IPS-18c (cell line): ENCODE data around the gene CLEC9A.

Experiments
- H3K4me3 ChIP-seq: 2 replicates; pipeline ENCODE4 v1.7.0; 2013; ENCODE audit warnings: low read depth, mild to moderate bottlenecking, low read length, moderate library complexity; ENCODE audit not compliant: insufficient read depth
- H3K9me3 ChIP-seq: one replicate; pipeline ENCODE4 v1.6.1; 2013; ENCODE audit warnings: mild to moderate bottlenecking, low read length, moderate library complexity; ENCODE audit not compliant: control insufficient read depth, insufficient read depth

CLEC9A gene

DNA sequence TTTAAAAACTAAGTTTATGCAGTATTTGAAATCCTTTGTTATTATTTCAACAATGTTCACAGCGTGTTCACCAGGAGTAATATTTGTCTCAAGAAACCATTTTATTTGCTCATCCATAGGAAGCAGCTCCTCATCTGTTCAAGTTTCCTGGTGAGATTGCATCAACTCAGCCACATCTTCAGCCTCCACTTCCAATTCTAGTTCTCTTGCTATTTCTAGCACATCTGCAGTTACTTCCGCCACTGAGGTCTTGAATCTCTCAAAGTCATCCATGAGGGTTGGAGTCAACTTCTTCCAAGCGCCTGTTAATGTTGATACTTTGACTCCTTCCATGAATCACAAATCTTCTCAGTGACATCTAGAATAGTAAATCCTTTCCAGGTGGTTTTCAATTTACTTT is 18.0 kb downstream of the CLEC9A start:
- Histone ChIP-seq H3K9me3 (peaks cover 3% of the 10 kb centered on the region), H3K4me3 (no peak overlapping the region)

DNA sequence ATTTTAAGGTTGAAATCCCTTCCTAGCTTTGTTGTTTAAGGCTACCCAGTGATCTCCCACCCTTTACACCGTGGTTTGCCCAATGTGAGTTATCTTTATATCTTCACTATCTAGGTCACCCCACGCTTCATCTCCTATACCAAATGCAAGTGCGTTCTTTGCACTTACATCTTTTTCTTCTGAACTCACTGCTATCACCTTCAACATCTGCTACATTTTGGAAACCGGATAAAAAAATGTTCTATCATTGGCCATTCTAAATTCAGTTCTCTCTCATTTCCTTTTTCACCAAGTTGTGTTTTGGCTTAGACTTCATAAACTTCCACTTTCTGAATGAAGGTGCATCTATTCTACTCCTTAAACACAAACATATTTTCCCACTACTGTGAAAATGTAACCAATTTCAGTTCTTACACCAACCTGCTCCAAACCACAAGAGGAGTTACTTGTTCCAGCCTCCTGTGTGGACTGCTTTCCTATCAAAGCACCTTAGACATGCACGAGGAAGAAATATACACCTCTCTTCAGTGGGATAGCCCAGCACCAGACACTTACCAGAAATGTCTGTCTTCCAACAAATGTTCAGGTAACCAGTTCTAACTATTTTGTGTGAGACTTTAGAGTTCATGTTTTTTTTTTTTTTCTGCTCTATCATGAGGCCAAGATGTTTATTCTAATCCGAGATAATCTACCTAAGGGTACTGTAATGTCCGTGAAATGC is 21.9 kb downstream of the CLEC9A start:
- Histone ChIP-seq H3K4me3 (no peak overlapping the region), H3K9me3 (peaks cover 3% of the 10 kb centered on the region)

DNA sequence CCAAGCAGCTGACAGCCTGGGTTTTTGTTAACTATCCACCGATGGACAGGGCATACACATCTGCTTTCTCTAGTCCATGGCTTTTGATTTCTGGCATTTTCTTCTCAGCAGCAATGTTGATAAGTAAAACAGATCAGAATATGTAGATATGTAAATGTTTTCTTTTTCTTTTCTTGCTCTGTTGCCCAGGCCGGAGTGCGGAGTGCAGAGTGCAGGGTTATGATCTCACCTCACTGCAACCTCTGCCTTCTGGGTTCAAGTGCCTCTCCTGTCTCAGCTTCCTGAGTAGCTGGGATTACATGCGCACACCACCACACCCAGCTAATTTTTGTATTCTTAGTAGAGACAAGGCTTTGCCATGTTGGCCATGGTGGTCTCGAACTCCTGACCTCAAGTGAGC is 27.9 kb downstream of the CLEC9A start:
- no peak overlapping the region for H3K4me3 ChIP-seq
- H3K9me3 ChIP-seq: no peaks in the 10 kb centered on the region

DNA sequence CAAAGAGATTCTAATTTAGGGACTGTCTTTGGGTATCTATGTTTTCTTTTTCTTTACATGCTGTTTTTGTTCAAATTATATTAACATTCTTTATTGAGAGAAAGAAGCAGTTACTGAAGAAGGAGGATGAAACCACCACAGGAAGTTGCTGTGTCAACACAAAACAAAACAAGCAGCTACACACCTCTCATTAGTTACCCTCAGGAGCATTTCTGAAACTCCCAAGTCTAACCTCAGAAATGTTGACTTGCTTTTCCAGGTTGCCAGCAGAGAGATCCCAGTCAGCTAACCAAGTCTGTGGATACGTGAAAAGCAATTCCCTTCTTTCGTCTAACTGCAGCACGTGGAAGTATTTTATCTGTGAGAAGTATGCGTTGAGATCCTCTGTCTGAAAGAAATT is 34.8 kb downstream of the CLEC9A start:
- Histone ChIP-seq H3K9me3 (no peaks in the 10 kb centered on the region), H3K4me3 (no peak overlapping the region)

DNA sequence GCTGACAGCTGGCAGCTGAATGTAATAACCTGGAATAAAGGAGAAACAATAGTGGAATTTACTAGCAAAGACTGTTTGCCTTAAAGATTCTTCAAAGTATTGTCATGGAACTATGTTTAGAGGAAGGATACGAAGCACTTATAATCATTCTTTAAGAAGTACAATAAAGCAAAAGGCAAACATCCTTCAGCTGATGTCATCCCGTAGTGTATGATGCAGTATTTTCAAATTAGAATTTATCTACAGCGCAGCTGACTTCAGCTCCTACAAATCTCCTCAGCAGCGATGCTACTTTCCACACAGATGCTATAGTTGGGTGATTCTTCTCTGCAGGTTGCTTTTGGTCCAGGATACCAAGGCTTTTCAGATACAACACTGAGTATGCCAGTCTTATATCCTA is 36.8 kb downstream of the CLEC9A start:
- H3K9me3 ChIP-seq: no peaks in the 10 kb centered on the region
- no peak overlapping the region for H3K4me3 ChIP-seq

DNA sequence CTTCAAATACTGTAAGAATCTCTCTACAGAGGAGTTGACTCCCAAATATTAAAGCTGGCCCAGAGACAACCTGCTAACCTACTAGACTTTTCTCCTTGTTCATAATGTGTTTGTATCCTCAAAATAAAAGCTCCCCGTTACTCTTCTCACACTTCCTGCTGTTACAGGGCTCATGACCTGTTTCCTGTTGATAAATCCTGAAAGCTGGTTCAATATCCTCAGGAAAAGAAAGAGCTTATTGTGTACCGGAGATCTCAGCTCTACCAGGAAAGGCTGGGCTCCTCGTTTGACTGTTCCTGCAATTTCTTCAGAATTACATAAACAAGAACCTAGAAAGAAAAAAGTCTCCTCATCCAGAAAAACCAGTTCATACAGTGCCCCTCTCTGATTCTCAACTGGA is 37.5 kb downstream of the CLEC9A start:
- H3K4me3 ChIP-seq: no peak overlapping the region

DNA sequence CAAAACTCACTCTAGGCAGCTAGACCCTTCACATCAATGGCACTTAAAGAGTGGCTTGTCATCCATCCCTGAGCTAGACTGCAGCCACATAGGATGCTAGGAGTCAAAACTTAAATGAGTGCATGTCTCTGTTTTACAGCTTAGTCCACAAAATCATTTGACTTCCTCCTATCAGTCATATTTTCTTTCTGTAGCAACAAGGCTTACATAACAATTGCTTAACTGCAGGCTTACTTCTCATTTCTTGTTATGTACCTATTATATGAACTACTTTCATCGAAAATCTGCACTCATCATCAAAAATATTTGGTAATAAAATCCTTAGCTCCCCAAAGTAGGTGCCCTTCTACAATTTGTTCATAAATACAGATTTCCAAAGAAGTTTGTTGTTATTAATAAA is 38.2 kb downstream of the CLEC9A start:
- no peak overlapping the region for H3K4me3 ChIP-seq

More for the DNA sequence above, 37.5 kb downstream of the CLEC9A start:
- H3K9me3 ChIP-seq: no peaks in the 10 kb centered on the region

DNA sequence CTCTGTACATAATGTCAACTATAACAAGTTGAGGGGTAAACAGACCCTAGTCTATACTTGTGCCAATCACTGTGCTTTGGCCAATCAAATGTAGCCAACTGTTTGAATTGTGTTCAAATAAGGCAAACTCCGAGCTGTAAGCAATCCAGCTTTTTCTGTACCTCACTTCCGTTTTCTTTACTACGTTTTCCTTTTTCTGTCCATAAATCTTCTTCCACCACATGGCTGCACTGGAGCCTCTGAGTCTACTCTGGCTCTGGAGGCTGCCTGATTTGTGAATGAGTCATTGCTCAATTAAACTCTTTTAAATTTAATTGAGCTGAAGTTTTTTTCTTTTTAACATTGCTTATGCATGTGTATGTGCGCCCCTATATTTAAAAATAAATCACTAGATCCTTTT is 38.6 kb downstream of the CLEC9A start:
- Histone ChIP-seq H3K9me3 (no peaks in the 10 kb centered on the region), H3K4me3 (no peak overlapping the region)

More for the DNA sequence above, 38.2 kb downstream of the CLEC9A start:
- no peaks in the 10 kb centered on the region for H3K9me3 ChIP-seq

DNA sequence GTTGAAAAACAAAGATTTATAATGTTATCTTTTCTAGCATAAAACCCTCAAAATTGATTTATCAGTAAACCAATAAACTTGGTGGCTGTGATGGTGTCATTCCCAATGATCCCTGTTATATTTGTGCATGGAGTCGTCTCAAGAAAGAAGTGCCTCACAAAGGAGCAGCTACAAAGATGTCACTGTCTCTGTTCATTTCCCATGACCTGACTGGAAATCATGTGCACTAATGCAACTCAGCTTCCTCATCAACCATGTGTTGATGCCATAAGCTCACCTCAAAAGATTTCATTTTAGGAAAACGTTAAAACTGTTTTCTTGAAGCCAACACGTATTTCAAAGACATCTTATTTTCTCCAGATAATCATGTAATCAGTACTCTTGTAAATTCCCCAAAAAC is 39.5 kb downstream of the CLEC9A start:
- Histone ChIP-seq H3K9me3 (no peaks in the 10 kb centered on the region), H3K4me3 (no peak overlapping the region)

DNA sequence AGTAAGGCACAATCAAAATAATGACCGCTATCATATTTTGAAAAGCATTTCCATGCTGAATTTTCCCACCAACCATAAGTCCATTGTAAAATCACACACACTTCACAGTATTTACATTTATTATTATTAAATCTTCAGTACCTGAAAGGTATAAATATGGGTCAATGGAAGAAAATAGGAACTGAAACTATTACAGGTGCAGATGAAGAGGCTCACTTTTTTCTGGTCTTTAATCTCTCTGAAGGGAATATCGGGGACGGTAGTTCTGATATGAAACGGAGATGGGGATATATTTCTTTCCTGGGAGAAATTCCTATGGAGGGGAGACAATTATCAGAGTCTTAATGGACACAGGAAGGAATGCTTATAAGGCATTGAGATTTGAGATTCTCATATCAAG is 39.9 kb downstream of the CLEC9A start:
- no peaks in the 10 kb centered on the region for H3K9me3 ChIP-seq
- no peak overlapping the region for H3K4me3 ChIP-seq

DNA sequence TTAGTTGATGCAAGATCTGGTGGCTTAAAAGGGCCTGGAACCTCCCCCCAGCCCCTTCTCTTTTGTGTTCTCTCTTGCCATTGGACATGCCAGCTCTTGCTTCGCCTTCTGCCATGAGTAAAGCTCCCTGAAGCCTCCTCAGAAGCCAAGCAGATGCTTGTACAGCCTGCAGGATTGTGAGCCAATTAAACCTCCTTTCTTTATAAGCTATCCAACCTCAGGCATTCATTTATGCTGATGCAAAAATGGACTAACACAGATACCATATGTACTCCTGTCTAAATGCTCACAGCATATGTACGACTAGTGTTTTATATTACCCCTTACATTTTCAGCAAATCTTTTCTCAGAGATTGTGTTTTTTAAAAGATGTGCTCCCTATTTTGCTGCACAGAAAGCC is 41.6 kb downstream of the CLEC9A start:
- Histone ChIP-seq H3K4me3 (no peak overlapping the region), H3K9me3 (no peaks in the 10 kb centered on the region)

DNA sequence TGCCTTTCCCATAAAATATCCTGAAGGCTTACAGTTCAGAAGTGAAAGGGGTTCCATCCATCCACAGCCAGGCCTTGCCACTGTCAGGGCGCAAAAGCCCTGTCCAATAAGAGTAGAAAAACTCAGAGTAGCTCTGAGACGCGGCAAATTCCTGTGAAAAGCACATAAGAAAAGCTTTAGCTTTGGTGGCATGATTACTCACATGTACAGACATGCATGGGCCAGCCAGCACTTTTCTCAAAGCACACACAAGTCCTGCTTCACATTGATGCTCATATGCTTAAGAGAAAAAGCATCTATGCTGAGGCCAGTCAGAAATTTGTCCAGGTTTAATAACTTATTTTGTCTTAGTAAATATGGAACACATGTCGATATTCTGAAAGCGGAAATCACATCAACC is 42.8 kb downstream of the CLEC9A start:
- no peak overlapping the region for H3K4me3 ChIP-seq
- H3K9me3 ChIP-seq: no peaks in the 10 kb centered on the region

DNA sequence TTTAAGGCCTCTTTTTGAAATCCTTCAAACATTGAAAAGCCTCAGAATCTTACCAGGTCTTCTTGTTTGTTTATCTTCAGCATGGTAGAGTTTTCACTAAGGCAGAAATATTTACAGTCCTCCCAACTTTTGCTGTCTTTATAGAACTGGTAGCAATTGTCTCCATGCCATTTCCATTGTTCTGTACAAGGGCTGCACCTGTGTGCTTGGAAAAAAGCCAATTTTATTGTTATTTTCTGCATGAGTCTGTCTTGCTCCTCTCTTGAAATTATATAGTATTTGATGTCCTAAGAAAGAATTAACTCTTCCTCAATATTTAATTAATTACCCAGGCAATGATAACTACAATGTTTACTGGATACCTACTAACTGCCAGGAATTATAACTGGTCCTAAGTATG is 45.0 kb downstream of the CLEC9A start:
- H3K9me3 ChIP-seq: no peaks in the 10 kb centered on the region
- H3K4me3 ChIP-seq: no peak overlapping the region

DNA sequence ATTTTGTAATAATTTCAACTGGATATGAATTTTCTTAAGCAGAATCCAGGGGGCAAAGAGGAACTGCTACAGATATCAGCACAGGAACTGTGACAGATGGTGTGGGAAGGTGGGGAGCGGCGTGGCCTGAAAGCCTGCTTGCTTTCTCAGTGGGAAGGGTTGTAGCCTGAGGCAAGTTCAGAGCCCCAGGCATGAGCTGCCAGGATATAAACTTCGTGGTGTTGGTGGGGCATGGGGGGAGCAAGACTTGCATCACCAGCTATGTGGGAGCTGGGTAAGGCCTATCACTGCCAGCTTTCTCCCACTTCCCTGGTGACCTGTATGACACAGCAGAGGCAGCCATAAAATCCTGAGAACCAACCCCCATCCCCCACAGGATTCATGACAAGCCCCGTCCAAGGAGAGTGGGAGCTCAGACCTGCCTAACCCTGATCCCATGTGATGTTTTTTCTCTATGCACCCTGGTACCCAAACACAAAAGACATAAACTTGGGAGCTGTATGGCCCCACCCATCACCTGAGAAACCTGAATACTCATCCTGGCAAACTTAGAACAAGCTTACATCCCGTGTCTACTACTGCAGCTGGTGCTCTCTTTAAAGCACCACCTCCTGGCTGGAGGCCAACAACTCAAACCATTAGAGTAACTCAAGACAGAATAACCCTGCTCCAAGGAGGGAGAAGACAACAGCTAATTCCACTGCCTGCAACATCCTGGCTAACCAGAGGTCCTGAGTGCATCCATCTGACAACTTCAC is 51.8 kb downstream of the CLEC9A start:
- no peaks in the 10 kb centered on the region for H3K9me3 ChIP-seq
- H3K4me3 ChIP-seq: no peak overlapping the region

DNA sequence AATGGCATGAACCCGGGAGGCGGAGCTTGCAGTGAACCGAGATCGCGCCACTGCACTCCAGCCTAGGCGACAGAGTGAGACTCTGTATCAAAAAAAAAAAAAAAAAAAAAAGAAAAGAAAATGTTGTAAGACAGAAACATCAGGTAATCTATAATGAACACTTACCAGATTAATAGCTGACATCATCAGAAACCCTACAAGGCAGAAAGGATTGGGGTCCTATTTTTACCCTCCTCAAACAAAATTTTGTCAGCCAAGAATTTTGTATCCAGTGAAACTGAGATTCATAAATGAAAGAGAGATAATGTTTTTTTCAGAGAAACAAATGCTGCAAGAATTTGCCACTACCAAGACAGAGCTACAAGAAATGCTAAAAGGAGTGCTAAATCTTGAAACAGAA is 54.3 kb downstream of the CLEC9A start:
- Histone ChIP-seq H3K9me3 (no peaks in the 10 kb centered on the region), H3K4me3 (no peak overlapping the region)

DNA sequence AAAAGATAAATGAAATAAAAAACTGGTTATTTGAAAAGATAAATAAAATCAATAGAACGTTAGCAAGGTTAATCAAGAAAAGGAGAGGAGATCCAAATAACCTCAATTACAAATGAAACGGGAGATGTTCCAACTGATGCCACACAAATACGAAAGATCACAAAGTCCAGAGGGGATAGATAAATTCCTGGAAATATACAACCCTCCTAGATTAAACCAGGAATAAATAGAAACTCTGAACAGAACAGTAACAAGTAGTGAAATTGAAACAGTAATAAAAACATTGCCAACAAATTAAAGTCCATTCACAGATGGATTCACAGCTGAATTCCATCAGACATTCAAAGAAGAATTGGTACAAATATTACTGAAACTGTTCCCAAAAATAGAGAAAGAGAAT is 55.9 kb downstream of the CLEC9A start:
- H3K9me3 ChIP-seq: no peaks in the 10 kb centered on the region
- H3K4me3 ChIP-seq: no peak overlapping the region

DNA sequence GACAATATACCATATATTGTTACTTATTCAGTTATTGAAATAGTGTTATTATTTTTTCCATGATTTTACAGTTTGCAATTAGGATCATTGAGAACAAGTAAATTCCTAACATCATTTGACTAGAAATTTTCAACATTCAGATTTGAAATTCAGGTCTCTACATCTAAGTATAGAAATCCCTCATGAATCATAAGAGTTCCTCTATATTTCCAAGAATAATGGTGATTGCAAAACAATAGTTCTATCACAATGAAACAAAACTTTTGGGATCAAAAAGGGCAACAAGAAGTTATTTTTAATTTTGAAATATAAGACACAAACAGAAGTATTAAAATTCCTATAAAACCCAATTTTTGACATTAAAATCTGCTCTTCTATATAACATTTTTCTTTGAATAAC is 57.5 kb downstream of the CLEC9A start:
- H3K4me3 ChIP-seq: no peak overlapping the region
- no peaks in the 10 kb centered on the region for H3K9me3 ChIP-seq

DNA sequence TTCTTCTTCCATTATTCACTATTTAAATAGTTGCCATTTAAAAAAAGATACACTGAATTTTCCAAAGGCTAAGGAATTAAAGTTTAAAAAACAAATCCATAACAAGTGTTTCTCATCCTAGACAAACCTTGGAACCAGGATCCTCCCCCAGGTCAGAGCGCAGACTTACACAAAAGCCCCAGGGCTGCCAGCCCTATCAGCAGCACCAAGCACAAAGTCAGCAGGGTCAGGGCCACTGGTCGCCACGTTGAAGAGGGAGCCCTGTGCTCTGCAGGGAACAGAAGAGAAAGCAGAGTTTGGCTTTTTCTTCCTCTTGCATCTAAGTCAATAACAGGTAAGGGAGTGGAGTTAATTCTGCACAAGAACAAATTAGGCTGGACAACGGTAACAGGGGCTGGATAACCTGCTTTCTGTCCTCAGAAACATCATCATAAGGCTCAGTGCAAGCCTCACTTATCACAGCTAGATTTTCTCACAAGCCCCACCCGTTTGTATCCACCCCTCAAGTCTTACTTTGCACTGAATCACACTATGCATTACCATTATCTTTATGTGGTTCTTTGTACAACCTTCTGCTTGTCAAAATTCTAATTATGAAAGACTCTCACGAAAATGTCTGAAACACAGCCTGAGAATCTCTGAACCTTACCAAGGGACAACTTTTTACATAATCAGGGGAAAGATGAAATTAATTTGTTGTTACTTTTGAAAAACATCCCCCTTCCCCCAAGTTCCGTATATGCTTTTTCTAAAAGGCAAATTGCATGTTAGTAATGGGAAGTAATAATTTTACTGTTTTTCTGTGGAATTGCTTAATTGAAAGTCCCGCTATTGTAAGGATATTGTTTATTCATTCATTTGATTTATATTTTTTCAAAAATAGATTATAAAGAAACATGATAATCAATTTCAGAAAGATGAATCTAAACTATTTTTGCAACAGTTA is 58.7 kb downstream of the CLEC9A start:
- no peaks in the 10 kb centered on the region for H3K9me3 ChIP-seq
- no peak overlapping the region for H3K4me3 ChIP-seq
